Mesendoderm (in vitro differentiated cells): ENCODE results near the gene CBARP.

Experiments used
- DNase-seq: peaks from one replicate; pipeline ENCODE4 v3.0.0; 2013
- H2AK5ac ChIP-seq: 2 replicates; pipeline ENCODE4 v1.6.1; 2013; ENCODE audit warnings: low read length, inconsistent platforms
- H2BK120ac ChIP-seq: 2 replicates; pipeline ENCODE4 v1.6.1; 2013; ENCODE audit warnings: low read depth, mild to moderate bottlenecking, low read length, moderate library complexity, mixed read lengths
- H2BK15ac ChIP-seq: replicated peaks from 2 replicates; pipeline ENCODE4 v1.6.1; 2013; ENCODE audit warnings: low read depth, mild to moderate bottlenecking, moderate library complexity
- H2BK5ac ChIP-seq: 2 replicates; pipeline ENCODE4 v1.6.1; 2013; ENCODE audit warnings: low read length, inconsistent platforms
- H3K18ac ChIP-seq: 2 replicates; pipeline ENCODE4 v1.6.1; 2013; ENCODE audit warnings: mild to moderate bottlenecking, low read length, mixed read lengths
- H3K23ac ChIP-seq: one replicate; pipeline ENCODE4 v1.6.1; 2013; ENCODE audit warnings: low read length
- H3K27ac ChIP-seq: 2 replicates; pipeline ENCODE4 v1.5.1; 2013; ENCODE audit warnings: low read depth, mild to moderate bottlenecking, inconsistent platforms, low read length, moderate library complexity
- H3K27me3 ChIP-seq: 2 replicates; pipeline ENCODE4 v1.6.1; 2013; ENCODE audit warnings: low read length, control low read depth, mild to moderate bottlenecking, inconsistent platforms; ENCODE audit not compliant: insufficient read depth, poor library complexity
- H3K36me3 ChIP-seq: 2 replicates; pipeline ENCODE4 v1.6.1; 2013; ENCODE audit warnings: low read length, inconsistent platforms; ENCODE audit not compliant: control insufficient read depth, insufficient read depth
- H3K4ac ChIP-seq: one replicate; pipeline ENCODE4 v1.6.1; 2013; ENCODE audit warnings: low read depth, mild to moderate bottlenecking, low read length, moderate library complexity
- H3K4me1 ChIP-seq: 2 replicates; pipeline ENCODE4 v1.6.1; 2013; ENCODE audit warnings: low read depth, low read length, inconsistent platforms; ENCODE audit not compliant: control insufficient read depth
- H3K4me2 ChIP-seq: 2 replicates; pipeline ENCODE4 v1.6.1; 2013; ENCODE audit warnings: low read length
- H3K4me3 ChIP-seq: 2 replicates; pipeline ENCODE4 v1.5.1; 2013; ENCODE audit warnings: mild to moderate bottlenecking, low read length
- H3K56ac ChIP-seq: one replicate; pipeline ENCODE4 v1.6.1; 2013; ENCODE audit warnings: low read length
- H3K79me1 ChIP-seq: 2 replicates; pipeline ENCODE4 v1.6.1; 2013; ENCODE audit warnings: low read length, inconsistent platforms
- H3K79me2 ChIP-seq: 2 replicates; pipeline ENCODE4 v1.6.1; 2013; ENCODE audit warnings: mild to moderate bottlenecking, low read length; ENCODE audit not compliant: control insufficient read depth, insufficient read depth
- H3K9ac ChIP-seq: 2 replicates; pipeline ENCODE4 v1.6.1; 2013; ENCODE audit warnings: low read length, inconsistent platforms
- H4K5ac ChIP-seq: one replicate; pipeline ENCODE4 v1.6.1; 2013; ENCODE audit warnings: low read length
- H4K8ac ChIP-seq: one replicate; pipeline ENCODE4 v1.6.1; 2013; ENCODE audit warnings: low read depth, mild to moderate bottlenecking, control low read depth, low read length, moderate library complexity
- WGBS: extraction: QIAGEN DNeasy Blood & Tissue Kit; methylation state at CpG from one replicate; pipeline ENCODE4 v1.1.7; 2013; ENCODE audit warnings: low lambda C conversion rate, missing lambda C conversion rate; ENCODE audit not compliant: insufficient coverage; ENCODE audit errors: extremely low coverage; 5-methylcytosine and 5-hydroxymethylcytosine counted together

CBARP gene

DNA sequence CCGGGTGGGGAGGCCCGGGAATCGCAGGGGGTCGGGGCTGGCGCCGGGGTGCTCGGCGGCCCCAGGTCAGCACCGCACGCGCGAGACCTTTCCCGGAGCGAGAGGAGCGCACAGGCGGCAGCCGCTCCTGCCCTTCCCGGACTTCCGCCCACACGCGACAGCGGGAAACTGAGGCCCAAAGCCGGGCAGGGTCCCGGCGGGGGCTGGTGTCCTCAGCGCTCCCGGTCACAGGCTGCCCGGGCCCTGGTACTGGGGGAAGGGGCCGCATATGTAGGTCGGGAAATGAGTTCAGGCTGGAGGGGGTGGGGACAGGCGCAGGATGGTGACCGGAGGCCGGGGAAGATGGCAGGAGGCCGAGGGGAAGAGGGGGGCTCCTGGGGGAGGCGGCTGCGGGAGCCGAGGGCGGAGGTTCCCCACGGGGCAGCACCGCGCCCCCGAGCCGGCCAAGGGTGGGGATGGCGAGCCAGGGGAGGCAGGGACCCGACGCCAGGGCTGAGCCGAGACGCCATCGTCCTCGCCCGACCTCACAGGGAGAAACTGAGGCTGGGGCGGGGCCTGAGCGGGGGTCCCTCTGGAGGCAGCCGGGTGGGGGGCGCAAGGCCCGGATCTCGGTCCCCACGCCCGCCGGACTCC, 662 bp downstream of the CBARP start:
- no peaks in the 10 kb centered on the region for H3K36me3 ChIP-seq
- H2BK120ac ChIP-seq, result no peak overlapping the region
- peak overlapping the region; percentile 91 for H3K56ac ChIP-seq
- H3K4ac ChIP-seq, result peak overlapping the region; percentile 75
- peak overlapping the region; percentile 62 for H3K4me3 ChIP-seq
- H3K4me2 ChIP-seq, result peak overlapping the region; percentile 64
- no peak overlapping the region for H4K8ac ChIP-seq
- H2BK5ac ChIP-seq, result no peak overlapping the region
- no peak overlapping the region for H4K5ac ChIP-seq
- DNase-seq, result no peak
- H3K79me2 ChIP-seq, result peaks cover 2% of the 10 kb centered on the region
- H3K27me3 ChIP-seq, result no peaks in the 10 kb centered on the region
- peaks cover 2% of the 10 kb centered on the region for H3K79me1 ChIP-seq
- no peak overlapping the region for H2AK5ac ChIP-seq
- H3K27ac ChIP-seq, result no peak overlapping the region
- H2BK15ac ChIP-seq, result no peak overlapping the region
- no peaks in the 10 kb centered on the region for H3K4me1 ChIP-seq
- WGBS, result no CpG with 5 or more reads among the region's 60 CpGs
- peak overlapping the region; percentile 73 for H3K9ac ChIP-seq
- H3K18ac ChIP-seq, result peak overlapping the region; percentile 61
- H3K23ac ChIP-seq, result no peak overlapping the region

DNA sequence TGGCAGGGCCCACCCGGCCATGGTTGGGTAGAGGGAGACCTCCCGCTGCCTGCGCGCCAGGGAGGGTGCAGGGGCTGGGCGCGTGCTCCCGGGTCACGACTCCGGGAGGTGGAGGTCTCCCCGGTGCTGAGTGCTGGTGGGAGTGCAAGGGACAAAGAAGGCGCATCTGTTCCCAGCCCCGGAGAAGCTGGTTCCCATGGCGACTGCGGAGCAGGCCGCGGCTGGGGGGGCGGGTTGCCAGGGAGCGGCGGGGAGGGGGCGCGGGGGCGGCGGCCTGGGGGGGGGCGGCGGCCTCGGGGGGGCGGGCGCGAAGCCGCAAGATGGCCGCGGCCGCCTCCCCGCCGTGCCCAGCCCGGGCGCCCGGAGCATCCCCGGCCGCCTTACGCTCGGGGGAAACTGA, 1.2 kb downstream of the CBARP start:
- H3K23ac ChIP-seq, result no peak overlapping the region
- DNase-seq, result no peak
- H4K5ac ChIP-seq, result no peak overlapping the region
- H3K4me1 ChIP-seq, result no peaks in the 10 kb centered on the region
- H3K27ac ChIP-seq, result no peak overlapping the region
- H3K18ac ChIP-seq, result no peak overlapping the region
- H2BK120ac ChIP-seq, result no peak overlapping the region
- peak overlapping the region; percentile 91 for H3K56ac ChIP-seq
- H2BK15ac ChIP-seq, result no peak overlapping the region
- no peaks in the 10 kb centered on the region for H3K79me2 ChIP-seq
- peak overlapping the region; percentile 73 for H3K9ac ChIP-seq
- H2BK5ac ChIP-seq, result no peak overlapping the region
- no peak overlapping the region for H4K8ac ChIP-seq
- no peaks in the 10 kb centered on the region for H3K79me1 ChIP-seq
- no peak overlapping the region for H3K4ac ChIP-seq
- H2AK5ac ChIP-seq, result no peak overlapping the region
- H3K4me2 ChIP-seq, result peak overlapping the region; percentile 64
- WGBS, result no CpG with 5 or more reads among the region's 42 CpGs
- H3K36me3 ChIP-seq, result no peaks in the 10 kb centered on the region
- no peaks in the 10 kb centered on the region for H3K27me3 ChIP-seq
- peak overlapping the region; percentile 62 for H3K4me3 ChIP-seq

DNA sequence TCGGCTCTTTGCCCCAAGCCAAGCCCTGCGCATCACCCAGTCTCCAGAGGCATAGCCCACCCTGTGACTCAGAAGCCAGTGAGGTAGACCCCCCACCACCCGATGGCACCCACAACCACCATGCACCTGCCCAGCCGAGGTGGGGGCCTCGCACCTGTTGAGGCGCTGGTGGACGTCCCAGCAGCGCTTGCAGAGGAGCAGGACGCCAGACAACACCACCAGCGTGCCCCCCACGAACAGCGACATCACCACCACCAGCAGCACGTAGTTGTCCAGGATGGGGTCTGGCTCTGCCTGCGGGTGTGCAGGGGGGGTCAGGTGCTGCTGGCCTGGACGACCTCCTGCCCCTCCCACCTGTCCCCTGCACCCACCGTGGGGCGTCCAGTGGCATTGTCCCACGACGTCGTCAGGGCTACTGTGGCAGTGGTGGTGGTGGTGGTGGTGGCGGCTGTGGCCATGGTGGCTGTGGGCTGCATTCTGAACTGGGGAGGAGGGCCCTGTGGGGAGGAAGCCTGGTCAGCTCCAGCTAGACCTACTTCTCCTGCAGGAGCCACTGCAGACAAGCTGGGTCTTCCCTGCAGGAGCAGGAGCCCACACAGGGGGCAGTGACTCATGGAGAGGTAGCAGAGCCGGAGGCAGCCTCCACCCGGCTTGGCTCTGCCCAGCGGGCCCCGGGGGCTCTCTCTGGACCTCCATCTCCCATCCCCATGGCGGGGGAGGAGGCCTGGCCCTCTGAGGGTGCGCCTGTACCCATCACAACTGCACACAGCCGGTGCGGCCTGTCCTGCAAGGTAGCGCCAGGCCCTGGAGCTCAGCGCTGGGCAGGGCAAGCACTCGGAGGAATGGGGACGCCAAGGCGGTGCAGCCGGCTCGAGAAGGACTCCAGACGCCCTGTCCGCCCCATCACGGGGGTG, 1.9 kb downstream of the CBARP start:
- no CpG with 5 or more reads among the region's 39 CpGs for WGBS
- peak overlapping the region; percentile 34 for H3K4me2 ChIP-seq
- H3K18ac ChIP-seq, result no peak overlapping the region
- H3K27ac ChIP-seq, result no peak overlapping the region
- no peak overlapping the region for H4K8ac ChIP-seq
- no peaks in the 10 kb centered on the region for H3K36me3 ChIP-seq
- peak overlapping the region; percentile 50 for H3K23ac ChIP-seq
- H3K4me1 ChIP-seq, result no peaks in the 10 kb centered on the region
- DNase-seq, result no peak
- H2BK120ac ChIP-seq, result no peak overlapping the region
- H3K27me3 ChIP-seq, result no peaks in the 10 kb centered on the region
- H3K79me2 ChIP-seq, result no peaks in the 10 kb centered on the region
- H2AK5ac ChIP-seq, result no peak overlapping the region
- no peak overlapping the region for H3K4me3 ChIP-seq
- H2BK5ac ChIP-seq, result no peak overlapping the region
- no peak overlapping the region for H2BK15ac ChIP-seq
- H3K9ac ChIP-seq, result peak overlapping the region; percentile 54
- H3K56ac ChIP-seq, result peak overlapping the region; percentile 73
- H4K5ac ChIP-seq, result no peak overlapping the region
- no peak overlapping the region for H3K4ac ChIP-seq
- H3K79me1 ChIP-seq, result no peaks in the 10 kb centered on the region

DNA sequence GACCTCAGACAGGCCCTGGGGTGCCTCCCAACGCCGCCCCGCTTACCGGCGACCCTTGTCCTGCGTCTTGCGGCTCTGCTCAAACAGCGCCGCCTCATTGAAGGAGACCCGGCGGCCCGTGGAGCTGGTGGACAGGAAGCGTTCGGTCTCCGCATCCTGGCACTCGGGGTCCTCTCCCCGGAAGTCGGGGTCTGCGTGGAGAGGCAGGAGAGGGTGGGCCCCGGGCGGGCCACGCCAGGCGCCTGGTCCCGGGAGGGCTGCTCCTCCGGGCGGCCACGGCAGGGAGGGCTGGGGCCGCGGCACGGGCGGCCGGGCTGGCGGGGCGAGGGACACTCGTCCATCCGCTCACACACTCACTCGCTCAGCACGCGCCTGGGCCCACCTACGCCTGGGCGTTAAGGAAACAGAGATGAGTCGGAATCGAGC, 2.8 kb downstream of the CBARP start:
- no peaks in the 10 kb centered on the region for H3K79me2 ChIP-seq
- no peak overlapping the region for H2BK5ac ChIP-seq
- no peak overlapping the region for H2BK15ac ChIP-seq
- WGBS, result no CpG with 5 or more reads among the region's 43 CpGs
- H3K4me3 ChIP-seq, result no peak overlapping the region
- H3K56ac ChIP-seq, result no peak overlapping the region
- H2BK120ac ChIP-seq, result no peak overlapping the region
- H2AK5ac ChIP-seq, result no peak overlapping the region
- H3K27ac ChIP-seq, result no peak overlapping the region
- no peak overlapping the region for H3K9ac ChIP-seq
- no peaks in the 10 kb centered on the region for H3K36me3 ChIP-seq
- H3K79me1 ChIP-seq, result no peaks in the 10 kb centered on the region
- H4K8ac ChIP-seq, result no peak overlapping the region
- no peaks in the 10 kb centered on the region for H3K4me1 ChIP-seq
- no peak overlapping the region for H4K5ac ChIP-seq
- no peak overlapping the region for H3K23ac ChIP-seq
- no peaks in the 10 kb centered on the region for H3K27me3 ChIP-seq
- no peak overlapping the region for H3K18ac ChIP-seq
- DNase-seq, result no peak
- H3K4me2 ChIP-seq, result no peak overlapping the region
- H3K4ac ChIP-seq, result no peak overlapping the region

- H3K4me2 ChIP-seq, result no peak overlapping the region
- H3K79me2 ChIP-seq, result no peaks in the 10 kb centered on the region
- no peak overlapping the region for H3K9ac ChIP-seq
- no peak overlapping the region for H4K8ac ChIP-seq
- H2AK5ac ChIP-seq, result no peak overlapping the region
- H3K4me1 ChIP-seq, result no peaks in the 10 kb centered on the region
- H3K27me3 ChIP-seq, result no peaks in the 10 kb centered on the region
- no peak overlapping the region for H4K5ac ChIP-seq
- no peak overlapping the region for H2BK5ac ChIP-seq
- H3K4ac ChIP-seq, result no peak overlapping the region
- H3K27ac ChIP-seq, result no peak overlapping the region
- H3K23ac ChIP-seq, result no peak overlapping the region
- no peak for DNase-seq
- no peak overlapping the region for H2BK15ac ChIP-seq
- no peak overlapping the region for H3K56ac ChIP-seq
- H3K79me1 ChIP-seq, result no peaks in the 10 kb centered on the region
- H3K4me3 ChIP-seq, result no peak overlapping the region
- no peaks in the 10 kb centered on the region for H3K36me3 ChIP-seq
- H3K18ac ChIP-seq, result no peak overlapping the region
- H2BK120ac ChIP-seq, result no peak overlapping the region
- WGBS, result no CpG with 5 or more reads among the region's 45 CpGs
Measured at GRCh38 chr19:1234051-1234954, 3.5 kb downstream of the CBARP start.
